HG03066 (cell line): Measurements from ENCODE around the gene SOX12.
"Not testable (repeated sequence)": the region's sequence is repeated elsewhere in the genome, so short reads cannot be mapped to it uniquely, and the experiment has no call there.

Experiments used
- ATAC-seq: cut with Tn5 transposase; IDR thresholded peaks from one replicate; pipeline ENCODE4 v1.9.1; 2021; ENCODE audit warnings: low read depth; ENCODE audit not compliant: unreplicated experiment

SOX12 gene

DNA sequence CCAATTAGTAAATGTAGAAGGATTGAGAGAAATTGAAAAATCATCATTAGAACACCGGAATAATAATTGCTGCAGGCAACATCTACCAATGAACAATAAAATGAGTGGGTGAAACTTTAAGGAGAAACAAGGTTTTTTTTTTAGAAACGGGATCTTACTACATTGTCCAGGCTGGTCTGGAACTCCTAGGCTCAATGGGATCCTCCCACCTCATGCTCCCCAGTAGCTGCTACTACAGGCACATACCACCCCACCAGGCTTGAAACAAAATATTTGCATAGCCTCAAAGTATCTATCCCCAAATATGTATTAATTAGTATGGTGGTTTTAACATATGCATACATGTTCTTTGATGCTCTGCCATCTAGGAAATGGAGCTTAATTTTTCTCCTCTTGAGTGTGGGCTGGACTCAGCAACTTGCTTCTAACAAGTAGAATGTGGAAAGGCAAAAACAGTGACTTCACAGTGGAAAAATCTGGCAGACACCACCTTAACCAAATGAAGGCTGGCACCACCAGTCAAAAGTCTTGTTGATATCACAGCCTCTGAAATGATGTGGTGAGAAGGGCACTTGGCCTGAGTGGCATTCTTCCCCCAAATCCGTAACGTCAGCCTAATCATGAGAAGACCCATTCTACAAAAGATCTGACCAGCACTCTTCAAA, 33.7 kb downstream of the SOX12 start:
- no peak for ATAC-seq

DNA sequence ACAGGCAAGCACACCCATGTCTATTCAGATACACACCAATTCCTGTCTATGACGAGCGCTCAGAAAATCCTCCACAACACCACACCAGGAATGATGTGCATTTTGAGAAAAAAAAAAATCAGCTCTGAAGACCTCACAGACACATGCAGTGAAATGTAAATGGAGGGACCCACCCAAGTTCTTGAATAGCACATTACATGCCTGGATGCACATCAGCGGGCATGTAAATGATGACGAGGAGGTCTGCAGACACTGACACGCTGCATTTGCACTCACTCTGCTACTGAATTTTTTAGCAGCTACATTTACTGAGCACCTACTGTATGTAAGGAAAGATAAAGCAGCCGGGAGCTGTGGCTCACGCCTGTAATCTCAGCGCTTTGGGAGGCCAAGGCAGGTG, 36.2 kb downstream of the SOX12 start:
- ATAC-seq: no peak

- no peak for ATAC-seq
Observed at GRCh38 chr20:362271-363254, 37.2 kb downstream of the SOX12 start.

- ATAC-seq: no peak
Observed at GRCh38 chr20:363319-364078, 38.1 kb downstream of the SOX12 start.

DNA sequence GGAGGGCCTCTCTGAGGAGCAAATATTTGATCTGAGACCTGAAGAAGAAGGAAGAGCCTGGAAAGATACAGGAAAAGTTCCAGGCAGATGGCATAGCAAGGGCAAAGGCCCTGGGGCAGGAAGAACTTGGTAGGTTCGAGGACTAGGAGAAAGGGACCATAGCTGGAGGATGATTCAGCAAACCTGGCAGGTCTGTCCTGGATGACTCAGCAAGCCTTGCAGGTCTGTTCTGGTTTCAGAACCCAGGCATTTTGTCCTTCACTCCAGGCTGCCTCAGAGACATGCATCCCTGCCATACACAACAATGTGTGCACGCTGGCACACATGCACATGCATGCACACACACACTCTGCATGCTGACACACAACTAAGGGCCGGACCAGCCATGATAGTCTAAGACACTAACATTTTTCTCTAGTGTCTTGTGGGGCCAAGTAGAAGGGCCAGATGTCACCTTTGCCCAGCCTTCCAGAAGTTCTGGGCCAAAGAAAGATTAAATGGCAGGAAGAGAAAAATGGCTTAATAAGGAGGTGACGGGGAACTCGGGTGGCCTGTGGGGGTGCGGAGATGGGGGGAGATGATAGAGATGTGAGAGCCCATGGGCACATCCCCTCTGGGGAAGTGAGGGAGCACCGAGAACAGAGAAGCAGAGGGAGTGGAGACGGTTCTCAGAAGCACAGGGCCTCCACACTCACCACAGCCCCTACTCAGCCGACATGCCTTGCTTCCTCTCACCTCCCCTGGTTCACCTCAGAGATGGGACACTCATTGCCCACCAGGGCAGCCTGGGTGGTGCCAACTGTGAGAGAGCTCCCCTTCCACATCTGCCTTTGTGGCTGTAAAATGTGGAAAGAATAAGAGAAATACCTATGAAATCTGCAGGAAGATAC, 39.8 kb downstream of the SOX12 start:
- no peak for ATAC-seq

DNA sequence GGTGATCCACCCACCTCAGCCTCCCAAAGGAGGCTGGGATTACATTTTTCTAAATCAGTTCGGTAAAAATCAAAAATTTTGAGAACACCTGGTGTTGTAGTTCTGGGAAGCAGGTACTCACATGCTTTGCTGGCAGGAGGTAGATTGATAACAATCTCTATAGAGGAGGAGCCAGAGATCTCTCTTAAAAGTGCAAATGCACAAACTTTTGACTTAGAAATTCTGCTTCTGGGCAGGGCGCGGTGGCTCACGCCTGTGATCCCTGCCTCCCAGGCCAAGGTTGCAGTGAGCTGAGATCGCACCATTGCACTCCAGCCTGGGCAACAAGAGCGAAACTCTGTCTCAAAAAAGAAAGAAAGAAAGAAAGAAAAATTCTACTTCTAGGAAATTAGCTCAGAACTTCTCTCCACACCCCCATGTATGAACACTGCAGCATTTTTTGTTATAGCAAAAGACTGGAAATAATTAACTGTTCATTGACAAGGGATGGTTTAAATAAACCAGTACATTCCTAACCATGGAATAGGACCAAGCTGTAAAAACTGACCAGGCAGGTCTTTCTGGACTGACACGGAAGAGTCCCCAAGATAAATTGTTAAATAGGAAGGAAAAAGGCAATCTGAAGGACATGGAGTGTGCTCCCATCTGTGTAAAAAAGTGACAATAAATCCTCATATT, 40.8 kb downstream of the SOX12 start:
- ATAC-seq: no peak

- ATAC-seq: no peak
Observed at GRCh38 chr20:366719-367485, 41.5 kb downstream of the SOX12 start.

DNA sequence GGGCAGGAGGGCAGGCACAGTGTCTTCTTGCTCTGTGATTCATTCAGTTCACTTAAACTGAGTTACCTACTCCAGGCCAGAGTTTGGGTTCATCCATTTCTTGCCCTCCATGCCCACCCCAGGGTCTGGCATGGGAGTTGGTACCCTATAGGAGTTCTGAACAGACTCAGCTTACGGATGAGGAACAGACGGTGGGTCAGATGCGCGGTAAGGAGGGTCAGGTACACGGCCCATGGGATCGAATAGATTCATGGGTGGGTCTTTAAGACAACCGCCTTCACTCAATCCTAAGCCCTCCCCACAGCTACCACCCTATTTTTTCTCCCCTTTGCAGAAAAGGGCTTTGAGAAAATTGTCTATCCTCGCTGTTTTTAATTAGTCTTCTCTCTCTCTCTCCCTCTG, 42.1 kb downstream of the SOX12 start:
- ATAC-seq: no peak

DNA sequence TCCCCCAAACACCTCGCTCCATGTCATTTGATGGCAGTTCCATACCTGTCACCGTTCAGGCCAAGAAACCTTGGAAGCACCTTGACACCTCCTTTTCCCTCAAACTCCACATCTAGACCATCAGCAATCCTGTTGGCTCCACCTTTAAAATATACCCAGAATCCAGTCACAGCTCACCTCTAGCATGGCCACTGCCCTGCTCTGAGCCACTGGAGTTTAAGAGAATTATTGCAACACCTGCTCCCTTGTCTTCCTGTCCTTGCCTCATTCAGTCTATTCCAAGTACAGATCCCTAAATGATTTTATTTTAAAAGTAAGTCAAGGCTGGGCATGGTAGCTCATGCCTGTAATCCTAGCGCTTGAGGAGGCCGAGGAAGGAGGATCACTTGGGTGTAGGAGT, 43.6 kb downstream of the SOX12 start:
- ATAC-seq: no peak

- ATAC-seq: no peak
Observed at GRCh38 chr20:370151-370600, 44.8 kb downstream of the SOX12 start.

DNA sequence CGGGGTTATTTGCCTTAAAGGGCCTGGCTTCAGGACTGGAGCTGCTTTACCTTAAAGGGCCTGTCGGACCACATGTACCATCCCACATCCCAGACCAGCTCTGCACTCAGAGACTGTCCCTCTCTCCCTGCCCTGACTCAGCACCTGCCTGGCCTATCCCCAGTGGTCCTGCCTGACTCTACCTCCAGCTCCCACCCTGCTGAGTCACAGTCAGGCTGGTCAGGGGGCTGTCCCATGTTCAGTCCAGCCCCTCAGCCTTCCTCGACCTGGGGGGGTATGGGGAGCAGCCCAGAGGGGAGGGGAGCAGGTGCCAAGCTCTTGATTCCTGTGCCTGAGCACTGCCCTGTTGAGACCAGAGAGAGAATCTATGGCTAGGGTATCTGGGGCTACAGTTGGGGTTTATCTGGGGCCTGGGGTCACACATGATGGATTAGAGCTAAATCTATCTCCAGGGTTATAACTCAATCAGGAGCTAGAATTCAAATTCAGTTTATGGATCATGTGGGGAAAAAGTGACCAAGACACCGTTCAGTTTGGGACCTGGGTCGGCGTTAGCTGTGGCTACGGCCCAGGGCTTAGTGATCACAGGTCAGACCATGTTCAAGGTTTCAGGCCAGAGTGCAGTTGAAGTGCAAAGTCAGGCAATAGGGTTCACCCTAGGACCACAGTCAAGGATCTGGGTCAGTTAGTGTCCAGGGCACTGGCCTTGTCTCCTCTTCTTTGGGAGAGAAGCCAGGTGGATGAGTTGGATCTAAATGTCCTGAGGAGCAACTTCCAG, 45.8 kb downstream of the SOX12 start:
- ATAC-seq: no peak

DNA sequence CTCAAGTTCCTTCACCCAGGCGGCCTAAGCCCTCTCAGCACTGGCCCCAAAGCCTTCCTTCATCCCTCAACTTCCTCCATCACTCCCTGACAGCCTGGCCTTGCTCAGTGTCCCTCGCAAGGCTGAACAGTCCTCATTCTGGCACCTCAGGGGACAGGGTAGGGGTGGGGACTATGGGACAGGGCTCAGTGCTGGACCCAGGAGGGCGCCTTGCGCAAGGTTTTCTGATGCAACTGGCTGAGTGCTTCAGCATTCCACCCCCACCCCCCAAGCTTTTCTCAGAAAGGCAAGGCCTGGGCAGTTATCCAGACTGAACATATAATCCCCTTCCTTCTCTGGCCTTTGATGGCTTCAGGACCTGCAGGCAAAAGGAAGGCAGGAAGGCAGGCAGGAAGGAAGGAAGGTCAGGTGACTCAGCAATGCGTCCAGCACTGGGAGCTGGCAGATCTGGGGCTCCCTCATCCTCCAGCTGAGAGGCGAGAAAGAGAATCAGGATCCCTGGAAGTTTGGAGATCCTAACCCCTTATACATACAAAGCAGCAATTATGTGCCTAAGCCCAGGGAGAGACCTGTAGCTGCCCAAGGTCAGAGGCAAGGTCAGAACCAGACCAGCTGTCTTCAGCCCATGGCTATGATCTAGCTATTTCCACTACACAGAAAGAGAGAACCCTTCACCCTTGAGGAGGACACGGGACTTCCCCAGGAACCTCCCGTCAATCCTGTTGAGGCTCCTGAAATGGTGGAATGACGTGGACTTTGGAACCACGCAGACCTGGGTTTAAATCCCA, 46.6 kb downstream of the SOX12 start:
- ATAC-seq: no peak

- not testable (repeated sequence) for ATAC-seq
Observed at GRCh38 chr20:372543-373082, 47.3 kb downstream of the SOX12 start.

DNA sequence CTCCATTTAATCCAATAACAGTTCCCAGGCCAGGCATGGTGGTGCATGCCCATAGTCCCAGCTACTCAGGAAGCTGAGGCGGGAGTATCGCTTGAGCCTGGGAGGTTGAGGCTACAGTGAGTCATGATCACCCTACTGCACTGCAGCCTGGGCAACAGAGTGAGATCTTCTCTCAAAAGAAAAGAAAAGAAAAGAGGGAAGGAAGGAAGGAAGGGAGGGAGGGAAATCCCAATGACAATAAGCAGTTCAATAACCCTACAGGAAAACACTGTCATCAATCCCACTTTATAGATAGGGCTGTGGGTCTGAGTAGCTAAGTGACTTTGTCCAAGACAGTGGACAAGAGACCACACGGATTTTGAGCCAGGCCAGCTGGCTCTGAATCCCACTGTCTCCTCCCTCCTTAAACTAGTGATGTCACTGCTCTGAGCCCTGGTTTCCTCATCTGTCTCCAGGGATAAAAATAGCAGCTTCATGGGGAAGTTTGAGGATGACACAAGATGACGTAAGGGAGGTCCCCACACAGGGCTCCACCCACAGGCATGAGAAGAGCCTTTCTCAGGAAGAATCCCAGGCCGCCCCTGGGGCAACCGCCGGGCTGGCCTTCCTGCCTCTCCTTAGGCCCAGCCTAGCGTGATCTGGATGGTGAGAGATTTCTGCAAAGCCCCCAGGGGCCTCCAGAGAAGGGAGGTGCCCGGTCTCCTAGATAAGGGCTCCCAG, 48.0 kb downstream of the SOX12 start:
- no peak for ATAC-seq

DNA sequence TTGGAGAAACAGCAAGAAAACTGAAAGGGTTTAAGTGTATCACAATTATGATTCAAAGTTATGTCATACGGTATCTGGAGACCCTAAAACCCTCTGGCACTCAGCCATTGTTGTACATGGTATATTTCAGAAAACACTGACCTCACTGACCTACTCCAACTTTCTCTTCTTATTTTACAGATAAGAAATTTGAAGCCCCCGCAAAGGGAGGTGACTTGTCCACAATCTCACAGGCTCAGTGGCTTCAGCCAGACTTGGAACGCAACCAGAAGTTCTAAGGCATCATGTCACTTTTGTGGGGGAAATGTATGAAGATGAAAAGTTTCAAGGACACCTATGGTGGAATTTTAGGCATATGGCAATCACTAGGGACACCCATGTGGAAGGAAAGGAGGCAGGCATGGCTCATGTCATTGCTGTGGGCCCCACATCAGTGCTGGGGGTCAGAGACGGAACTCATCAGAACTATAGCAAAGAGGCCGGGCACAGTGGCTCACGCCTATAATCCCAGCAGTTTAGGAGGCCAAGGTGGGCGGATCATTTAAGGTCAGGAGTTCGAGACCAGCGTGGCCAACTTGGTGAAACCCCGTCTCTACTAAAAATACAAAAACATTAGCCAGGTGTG, 50.0 kb downstream of the SOX12 start:
- ATAC-seq: no peak

DNA sequence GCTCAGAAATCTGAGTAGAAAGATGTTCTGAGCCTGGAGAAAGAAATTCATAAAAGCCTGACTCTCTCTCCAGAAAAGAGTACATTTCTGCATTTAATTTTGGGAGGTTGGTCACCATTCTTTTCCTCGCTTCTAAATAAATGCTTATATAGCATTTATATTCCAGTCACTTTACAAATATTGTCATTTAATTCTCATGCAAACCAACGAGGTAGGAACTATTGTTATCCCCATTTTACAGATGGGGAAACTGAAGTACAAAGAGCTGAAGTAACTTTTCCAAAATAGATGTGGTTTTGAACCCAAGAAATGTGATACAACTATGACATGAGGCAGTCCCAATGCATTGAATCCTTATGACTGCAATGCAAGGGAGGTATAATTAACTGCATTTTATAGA, 50.7 kb downstream of the SOX12 start:
- no peak for ATAC-seq
